Activated CD4-positive, alpha-beta T cell treated with anti-CD3 and anti-CD28 coated beads, Interleukin-10, Interleukin-2, amounts not matched to agents 100 ng/mL and 50 ng/mL, durations not matched to agents 16 hours and 8 hours (primary cell): ENCODE results near the gene RPL4.

Experiments
- DNase-seq: peaks from one replicate; pipeline ENCODE4 v3.0.0-alpha.2; 2020

The RPL4 gene

GRCh38 chr15:66452971-66453580 lies 51.6 kb downstream of the RPL4 start:
- no peak for DNase-seq

GRCh38 chr15:66452420-66452819 lies 52.2 kb downstream of the RPL4 start:
- no peak for DNase-seq
